ENCODE measurements around the gene PRKRIP1.
A peak's percentile ranks its signal among the peaks of the same experiment; 100 is the strongest.
"Not testable (repeated sequence)": the region's sequence is repeated elsewhere in the genome, so short reads cannot be mapped to it uniquely, and the experiment has no call there.

PRKRIP1 gene, protein sequence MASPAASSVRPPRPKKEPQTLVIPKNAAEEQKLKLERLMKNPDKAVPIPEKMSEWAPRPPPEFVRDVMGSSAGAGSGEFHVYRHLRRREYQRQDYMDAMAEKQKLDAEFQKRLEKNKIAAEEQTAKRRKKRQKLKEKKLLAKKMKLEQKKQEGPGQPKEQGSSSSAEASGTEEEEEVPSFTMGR

DNA sequence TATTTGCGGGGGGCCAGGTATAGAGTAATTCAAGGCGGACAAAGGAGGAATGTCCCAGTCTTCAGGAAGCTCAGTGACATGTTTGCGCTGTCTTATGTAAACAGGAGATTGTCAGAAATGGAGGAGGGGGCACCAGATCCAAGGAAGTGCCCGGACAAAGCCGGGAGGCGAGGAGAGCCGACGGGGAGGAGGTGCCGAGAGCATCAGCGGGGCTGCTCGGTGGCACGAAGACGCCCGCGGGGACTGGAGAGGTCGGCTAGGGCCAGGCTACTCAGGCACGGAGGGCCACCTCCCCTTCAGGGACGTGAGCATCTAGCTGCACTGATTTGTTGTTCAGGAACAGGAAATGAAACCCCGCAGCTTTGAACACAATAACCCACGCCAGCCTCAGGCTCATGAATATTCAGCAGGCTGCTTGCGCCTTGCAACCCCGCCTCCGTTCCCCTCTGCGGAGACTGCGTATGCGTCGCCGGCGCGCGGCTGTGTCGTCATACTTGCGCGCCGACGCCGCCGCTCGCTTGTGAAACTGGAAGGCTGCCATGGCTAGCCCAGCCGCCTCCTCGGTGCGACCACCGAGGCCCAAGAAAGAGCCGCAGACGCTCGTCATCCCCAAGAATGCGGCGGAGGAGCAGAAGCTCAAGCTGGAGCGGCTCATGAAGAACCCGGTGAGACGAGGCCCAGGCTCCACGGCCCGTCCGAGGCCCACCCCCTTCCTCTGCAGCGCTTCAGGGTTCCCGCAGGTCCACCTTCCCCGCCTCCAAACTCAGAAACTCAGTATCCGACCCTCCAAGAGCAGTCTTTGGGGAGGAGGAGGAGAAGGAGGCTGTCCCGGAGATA, at the start of gene PRKRIP1:
Gene PRKRIP1, plus strand, starts transcription at position 491 of the 837 bp plus-strand sequence. Its CDS starts 49 bp downstream, at position 540.
- peak; percentile 87 for DNase-seq

- DNase-seq = not testable (repeated sequence)
Observed at GRCh38 chr7:102346983-102347382, 49.2 kb upstream of the PRKRIP1 start.

DNA sequence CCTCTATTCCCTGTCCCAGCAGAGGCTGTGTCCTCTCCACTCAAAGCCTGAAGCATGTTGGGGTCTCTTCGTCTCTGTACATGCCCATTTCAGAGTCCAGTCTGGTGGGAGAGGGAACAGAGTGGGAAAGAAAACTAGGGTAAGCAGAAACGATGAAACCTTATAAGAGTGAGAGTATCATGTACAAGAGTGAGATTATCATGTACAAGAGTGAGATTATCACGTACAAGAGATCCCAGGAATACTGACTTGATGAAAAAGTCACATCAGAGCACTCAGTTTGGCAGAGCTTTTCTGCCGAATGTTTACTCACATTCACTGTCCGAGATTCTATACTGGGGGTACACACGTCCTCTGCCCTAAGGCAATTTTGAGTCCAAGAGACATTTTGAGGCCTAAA, 39.8 kb upstream of the PRKRIP1 start, which contains the start of gene SPDYE6:
Gene SPDYE6, minus strand, starts transcription at position 101 of the 400 bp plus-strand sequence. CDS start 421 bp downstream, outside the sequence.
- DNase-seq = not testable (repeated sequence)

GRCh38 chr7:102363549-102364393, 32.4 kb upstream of the PRKRIP1 start:
- peak; percentile 94 for DNase-seq

DNA sequence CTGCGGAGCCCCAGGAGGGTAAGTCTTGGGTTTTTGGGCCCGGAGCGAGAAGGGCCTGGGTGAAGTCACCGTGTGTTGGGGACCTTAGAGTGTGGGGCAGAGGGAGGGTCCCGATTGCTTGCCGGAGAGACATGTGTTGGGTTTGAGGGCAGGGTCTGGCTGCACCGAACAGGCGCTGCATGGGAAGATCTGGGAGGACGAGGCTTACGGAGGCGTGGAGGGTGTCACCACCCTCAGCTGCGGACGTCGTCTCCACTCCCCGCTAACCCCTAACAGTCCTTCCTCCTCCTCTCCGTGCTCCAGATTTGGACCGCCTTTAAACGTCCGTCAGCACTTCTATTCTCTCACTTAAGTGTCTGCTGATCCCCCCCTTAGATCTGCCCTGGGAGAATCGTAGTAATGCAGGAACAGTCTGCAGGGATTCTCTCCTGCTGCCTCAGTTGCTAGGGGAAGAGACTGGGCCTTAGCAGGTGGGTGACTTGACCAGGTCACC, 31.7 kb upstream of the PRKRIP1 start:
- DNase-seq = not testable (repeated sequence)

GRCh38 chr7:102365390-102365789, 30.8 kb upstream of the PRKRIP1 start:
- DNase-seq = not testable (repeated sequence)

GRCh38 chr7:102370038-102370437, 26.1 kb upstream of the PRKRIP1 start:
- not testable (repeated sequence) for DNase-seq

- not testable (repeated sequence) for DNase-seq
Observed at GRCh38 chr7:102372796-102373195, 23.4 kb upstream of the PRKRIP1 start.

DNA sequence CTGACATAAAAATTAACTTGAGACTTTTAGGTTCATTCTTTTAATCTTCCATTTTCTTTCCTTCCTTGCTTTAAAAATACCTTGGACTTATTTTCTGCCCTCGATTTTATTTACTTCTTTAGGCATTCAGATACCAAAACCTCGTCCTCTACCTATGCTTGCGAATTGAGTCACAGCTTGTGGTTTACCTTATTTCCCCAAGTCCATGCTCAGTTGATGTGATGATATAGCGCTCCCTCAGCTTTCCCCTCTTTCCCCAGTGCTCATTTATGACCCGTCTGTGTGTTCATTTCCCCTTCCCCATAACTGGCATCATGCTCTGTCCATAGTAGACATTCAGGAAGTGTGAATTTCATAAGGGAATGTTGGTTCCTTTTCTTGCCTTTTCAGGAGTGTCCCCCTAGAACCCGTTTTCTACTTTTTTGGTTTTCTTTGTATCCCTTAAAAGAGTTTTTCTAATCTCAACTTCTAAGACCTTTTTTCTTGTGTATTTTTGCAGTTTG, 19.1 kb upstream of the PRKRIP1 start:
- DNase-seq = no peak

- not testable (repeated sequence) for DNase-seq
Observed at GRCh38 chr7:102380837-102381236, 15.3 kb upstream of the PRKRIP1 start.

- not testable (repeated sequence) for DNase-seq
Observed at GRCh38 chr7:102381696-102382425, 14.3 kb upstream of the PRKRIP1 start.

DNA sequence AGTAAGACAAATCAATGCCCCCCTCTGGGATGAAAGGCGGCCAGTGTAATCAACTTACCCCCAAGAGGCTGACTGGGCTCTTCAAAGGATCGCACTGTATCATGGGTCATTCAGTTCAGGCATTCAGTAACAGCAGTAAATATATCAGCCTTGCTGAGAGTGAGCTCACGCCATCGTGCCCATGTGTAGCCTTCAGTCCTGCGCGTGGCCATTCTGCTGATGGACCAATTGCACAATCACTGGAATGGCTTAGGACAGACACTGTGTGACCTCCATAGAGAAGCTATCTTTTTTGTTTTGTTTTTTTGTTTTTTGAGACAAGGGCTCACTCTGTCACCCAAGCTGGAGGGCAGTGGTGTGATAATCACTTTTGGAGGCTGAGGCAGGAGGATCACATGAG, 9.1 kb upstream of the PRKRIP1 start:
- DNase-seq = no peak

DNA sequence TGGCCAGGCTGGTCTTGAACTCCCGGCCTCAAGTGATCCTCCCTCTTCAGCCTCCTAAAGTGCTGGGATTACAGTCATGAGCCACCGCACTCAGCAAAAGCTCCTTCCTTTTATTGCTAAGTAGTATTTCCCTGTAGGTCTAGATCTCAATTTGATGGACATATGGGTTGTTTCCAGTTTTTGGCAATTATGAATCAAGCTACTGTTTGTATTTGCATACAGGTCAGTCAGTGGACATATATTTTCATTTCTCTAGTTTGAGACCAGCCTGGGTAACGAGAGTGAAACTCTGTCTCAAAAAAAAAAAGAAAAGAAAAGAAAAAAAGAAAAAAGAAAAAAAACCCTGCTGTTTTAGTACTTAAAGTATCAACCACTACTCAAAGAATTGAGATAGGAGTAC, 6.4 kb upstream of the PRKRIP1 start:
- no peak for DNase-seq

- peak; percentile 76 for DNase-seq
Observed at GRCh38 chr7:102390697-102391484, 5.3 kb upstream of the PRKRIP1 start.

DNA sequence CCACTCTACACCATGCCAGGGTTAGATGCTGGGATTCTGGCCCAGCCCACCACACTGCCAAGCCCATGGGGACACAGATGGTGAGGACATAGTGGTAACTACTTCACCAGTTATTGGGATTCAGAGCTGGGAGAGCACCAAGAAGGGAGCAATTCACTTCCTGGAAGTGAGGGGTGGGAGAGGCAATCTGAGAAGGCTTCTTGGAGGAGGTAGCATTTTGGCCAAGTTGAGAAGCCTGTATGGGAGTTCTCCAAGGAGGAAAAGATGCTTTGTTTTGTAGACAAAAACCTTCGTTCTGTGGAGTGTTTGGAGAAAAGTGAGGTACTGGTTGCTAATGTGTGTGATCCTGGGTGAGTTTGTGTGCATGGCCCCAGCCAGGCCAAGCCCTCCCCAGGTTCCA, 3.8 kb upstream of the PRKRIP1 start:
- no peak for DNase-seq

- no peak for DNase-seq
Observed at GRCh38 chr7:102393467-102393866, 2.7 kb upstream of the PRKRIP1 start.

GRCh38 chr7:102395592-102395872, 631 bp upstream of the PRKRIP1 start:
- DNase-seq = no peak

- DNase-seq = no peak
Observed at GRCh38 chr7:102396710-102397019, 502 bp downstream of the PRKRIP1 start.

DNA sequence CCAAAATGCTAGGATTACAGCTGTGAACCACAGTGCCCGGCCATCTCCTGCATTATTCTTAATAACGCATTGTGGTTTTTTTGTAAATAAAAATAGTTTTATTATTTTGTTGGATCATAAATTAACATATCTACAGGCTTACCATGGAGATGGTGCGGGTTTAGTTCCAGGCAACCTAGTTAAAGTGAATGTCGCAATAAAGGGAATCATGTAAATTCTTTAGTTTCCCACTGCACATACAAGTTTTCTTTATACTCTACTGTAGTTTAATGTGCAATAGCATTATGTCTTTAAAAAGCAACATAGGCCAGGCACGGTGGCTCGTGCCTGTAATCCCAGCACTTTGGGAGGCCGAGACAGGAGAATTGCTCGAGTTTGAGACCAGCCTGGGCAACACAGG, 2.4 kb downstream of the PRKRIP1 start:
- DNase-seq = no peak

- DNase-seq = no peak
Observed at GRCh38 chr7:102400360-102400759, 4.2 kb downstream of the PRKRIP1 start.

GRCh38 chr7:102403563-102403962, 7.4 kb downstream of the PRKRIP1 start:
- no peak for DNase-seq
